ENCODE results near the gene RNF135.

- TF ChIP-seq POLR2A (IDR thresholded peaks at IDR 0.05; ENCODE audit: low read length) = no peak
- no peak for TF ChIP-seq GATA1 (IDR thresholded peaks at IDR 0.05; ENCODE audit: low read depth, low read length)
Observed at GRCh38 chr17:31003225-31003866, 32.5 kb downstream of the RNF135 start.
